SK-N-MC (cell line): ENCODE data around the gene NOXA1.

Source experiments
- EZH2 ChIP-seq: fragments of 200-600 bp; sonication (generic); IDR thresholded peaks from one replicate; pipeline ENCODE4 v1.6.1; 2017; ENCODE audit warnings: antibody characterized with exemption
- FOXP2 ChIP-seq: optimal IDR thresholded peaks from 2 replicates; pipeline ENCODE3; 2011; ENCODE audit warnings: mild to moderate bottlenecking, moderate library complexity; ENCODE audit not compliant: insufficient read depth; ENCODE audit errors: extremely low read length, control extremely low read depth
- POLR2AphosphoS5 ChIP-seq: IDR thresholded peaks from 2 replicates; pipeline ENCODE4 v1.6.1; 2012; ENCODE audit warnings: mild to moderate bottlenecking, low read depth, low read length, borderline replicate concordance

DNA sequence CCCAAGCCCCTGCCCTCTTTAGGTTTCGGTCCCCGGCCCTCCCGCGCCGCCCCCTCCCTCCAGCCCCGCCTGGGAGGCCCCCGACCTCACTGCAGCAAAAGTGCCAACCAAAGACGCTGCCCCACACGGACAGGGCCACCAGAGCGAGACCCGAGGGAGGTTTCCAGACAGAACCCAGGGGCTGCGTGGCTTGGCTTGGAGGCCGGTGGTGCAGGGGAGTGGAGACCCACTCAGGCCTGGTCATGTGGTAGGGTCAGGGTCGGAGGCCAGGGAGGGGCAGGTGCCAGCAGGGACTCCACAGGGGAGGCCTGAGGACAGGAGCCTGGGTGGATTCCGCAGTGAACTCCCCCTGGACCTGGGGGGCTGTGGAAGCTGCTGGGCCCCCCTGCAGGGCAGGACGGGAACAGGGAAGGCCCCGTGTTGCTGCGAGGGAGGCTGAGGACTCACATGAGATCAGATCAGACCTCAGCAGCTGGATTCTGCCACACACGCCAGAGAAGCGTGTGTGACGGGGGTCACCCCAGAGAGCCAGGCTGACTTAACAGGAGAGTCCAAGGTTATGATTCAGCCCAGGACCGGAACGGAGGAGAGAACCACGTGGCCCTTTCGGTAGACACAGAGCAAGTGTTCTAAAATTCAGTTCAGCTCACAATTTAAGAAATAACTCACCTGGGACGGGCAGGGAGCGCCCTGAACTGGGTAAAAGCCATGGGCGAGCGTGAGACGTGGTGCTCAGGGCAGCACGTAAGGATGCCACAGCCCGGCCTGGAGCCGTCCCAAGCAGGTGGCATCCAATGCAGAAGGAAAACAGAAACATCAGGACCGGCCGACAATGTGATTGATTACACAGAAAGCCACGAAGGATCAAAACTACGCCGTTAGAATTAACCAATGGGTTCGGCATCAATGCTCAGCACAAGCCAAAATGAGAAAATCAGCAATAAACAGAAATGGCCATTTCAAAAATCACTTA lies 39.1 kb upstream of the NOXA1 start:
- no peak for TF ChIP-seq EZH2
- TF ChIP-seq POLR2AphosphoS5 = no peak
- no peak for TF ChIP-seq FOXP2
